Inferior parietal cortex (tissue), 1 donor: Measurements from ENCODE around the gene ZNF236.
"Not testable (repeated sequence)": the region's sequence is repeated elsewhere in the genome, so short reads cannot be mapped to it uniquely, and the experiment has no call there.

Experiments used
- DNase-seq: peaks from one replicate; pipeline ENCODE4 v3.0.0-alpha.2; 2016; ENCODE audit errors: extremely low spot score

ZNF236 gene

DNA sequence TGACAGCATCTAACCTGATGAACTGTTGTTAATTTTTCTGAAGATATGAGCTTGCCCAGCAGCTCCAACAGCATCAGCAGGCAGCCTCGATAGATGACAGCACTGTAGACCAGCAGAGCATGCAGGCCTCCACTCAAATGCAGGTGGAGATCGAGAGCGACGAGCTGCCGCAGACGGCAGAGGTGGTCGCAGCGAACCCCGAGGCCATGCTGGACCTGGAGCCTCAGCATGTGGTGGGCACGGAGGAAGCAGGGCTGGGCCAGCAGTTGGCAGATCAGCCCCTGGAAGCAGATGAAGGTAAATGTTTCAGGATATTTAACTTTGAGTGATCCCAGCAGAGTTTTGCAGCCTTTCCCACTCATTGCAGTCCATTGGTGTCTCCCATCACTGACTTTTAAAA lies 85.9 kb downstream of the ZNF236 start:
- no peak for DNase-seq

DNA sequence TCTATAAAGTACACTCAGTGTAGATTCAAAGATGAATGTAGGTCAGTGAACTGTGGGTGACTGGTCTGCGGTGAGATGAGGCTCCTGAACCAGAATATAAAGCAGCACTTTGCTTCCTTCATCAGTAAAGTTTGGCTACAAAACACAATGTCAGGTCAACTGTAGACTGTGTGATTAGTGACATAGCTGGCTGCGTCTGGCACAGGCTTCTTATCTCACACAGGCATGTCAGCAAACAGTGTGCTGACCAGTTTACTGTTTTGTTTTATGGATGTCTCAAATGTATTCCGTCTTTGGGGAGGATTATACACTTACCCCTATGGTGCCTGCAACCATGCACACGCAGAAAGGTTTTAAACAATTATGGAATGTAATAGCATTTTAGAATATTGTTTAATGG lies 87.1 kb downstream of the ZNF236 start:
- no peak for DNase-seq

DNA sequence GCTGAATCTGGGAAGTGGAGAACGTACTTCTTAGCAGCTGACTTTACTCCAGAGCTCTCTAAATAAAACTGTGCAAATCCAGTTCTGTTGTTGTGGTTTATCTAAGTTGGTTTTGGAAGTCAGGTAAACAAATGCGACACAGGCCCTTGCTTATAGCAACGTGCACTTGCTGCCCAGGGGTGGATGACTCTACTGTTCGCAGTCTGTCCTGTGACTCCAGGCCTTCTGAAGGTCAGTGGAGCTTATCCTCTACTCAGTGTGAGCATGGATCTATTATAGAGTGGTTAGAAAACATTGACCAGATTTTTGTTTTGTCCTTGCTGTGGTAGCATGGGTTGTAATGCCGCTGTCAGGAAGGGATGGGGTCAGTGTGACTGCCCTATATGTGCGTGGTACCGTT lies 89.1 kb downstream of the ZNF236 start:
- DNase-seq: no peak

DNA sequence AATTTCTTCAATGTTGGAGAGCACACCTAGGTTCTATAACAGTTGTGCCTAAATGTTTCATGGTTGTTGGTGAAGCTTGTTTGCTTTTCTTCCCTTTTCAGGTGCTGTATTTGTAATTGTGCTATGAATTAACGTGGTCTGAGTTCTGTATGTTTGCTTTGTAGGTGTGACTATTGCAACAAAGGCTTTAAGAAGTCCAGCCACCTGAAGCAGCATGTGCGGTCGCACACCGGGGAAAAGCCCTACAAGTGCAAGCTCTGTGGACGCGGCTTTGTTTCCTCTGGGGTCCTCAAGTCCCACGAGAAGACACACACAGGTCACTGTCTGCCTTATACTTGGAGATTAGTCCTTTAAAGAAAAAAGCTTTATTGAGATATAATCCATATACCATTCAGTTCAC lies 91.2 kb downstream of the ZNF236 start:
- DNase-seq: no peak

DNA sequence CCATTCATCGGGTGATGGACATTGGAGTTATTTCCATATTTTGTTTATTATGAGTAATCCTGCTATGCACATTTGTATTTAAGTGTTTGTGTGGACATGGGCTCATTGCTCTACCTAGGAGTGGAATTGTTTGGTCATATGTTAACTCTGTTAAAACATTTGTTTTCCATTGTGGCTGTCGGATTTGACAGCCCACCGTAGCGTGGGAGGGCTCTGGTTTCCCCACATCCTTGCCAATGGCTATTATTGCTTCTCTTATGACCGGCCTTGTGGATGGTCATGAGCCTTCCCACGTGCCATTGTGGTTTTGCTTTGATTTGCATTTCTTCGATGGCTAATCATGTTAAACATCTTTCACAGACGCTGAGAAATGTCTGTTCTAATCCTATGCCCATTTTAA lies 92.0 kb downstream of the ZNF236 start:
- DNase-seq: no peak

DNA sequence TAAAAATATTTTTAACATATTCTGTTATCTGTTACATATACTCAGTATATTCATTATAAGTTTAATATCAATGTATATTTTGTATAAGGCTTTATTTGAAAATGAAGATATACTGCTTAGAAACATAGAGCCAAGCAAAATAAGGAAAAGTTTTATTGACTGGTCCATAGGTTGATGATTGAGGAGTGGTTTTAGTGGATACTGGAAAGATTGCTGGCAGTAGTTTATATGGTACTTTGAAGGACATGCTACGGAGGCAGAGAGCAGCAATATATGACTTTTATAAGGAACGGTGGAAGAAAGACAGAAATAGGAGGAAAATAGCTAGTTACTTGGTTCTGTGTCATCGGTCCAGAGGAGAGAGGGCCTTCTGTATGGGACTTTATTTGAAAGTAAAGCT lies 92.4 kb downstream of the ZNF236 start:
- DNase-seq: no peak

DNA sequence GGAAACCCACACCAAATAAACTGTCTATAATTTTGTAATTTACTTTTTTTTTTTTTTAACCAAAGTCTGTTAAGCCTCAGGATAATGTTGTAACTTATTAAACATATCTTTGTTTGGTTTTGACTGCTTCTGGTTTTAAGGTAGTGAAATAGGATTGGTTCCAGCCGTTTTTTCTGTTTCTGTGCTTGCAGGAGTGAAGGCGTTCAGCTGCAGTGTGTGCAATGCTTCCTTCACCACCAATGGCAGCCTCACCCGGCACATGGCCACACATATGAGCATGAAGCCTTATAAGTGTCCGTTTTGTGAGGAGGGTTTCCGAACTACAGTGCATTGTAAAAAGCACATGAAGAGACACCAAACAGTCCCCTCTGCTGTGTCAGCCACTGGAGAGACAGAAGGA lies 93.1 kb downstream of the ZNF236 start:
- no peak for DNase-seq

DNA sequence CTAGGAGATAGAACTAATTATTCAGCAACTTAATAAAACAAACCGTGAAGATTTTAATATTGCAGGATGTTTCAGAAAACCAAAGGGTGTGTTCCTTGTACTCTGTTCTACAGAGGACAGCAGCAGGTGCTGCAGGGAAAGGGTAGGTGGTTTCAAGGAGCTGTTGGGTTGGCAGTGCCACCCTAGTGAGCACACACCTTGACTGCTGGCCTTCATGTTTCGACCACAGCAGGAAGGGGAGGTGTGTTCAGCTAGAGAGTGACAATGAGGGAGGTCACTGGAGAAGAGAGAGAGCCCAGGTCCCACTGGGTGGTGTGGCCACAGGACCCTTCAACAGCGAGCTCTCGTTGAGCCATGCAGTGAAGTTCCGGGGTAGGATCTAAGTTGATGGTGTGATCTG lies 98.6 kb downstream of the ZNF236 start:
- DNase-seq: no peak

DNA sequence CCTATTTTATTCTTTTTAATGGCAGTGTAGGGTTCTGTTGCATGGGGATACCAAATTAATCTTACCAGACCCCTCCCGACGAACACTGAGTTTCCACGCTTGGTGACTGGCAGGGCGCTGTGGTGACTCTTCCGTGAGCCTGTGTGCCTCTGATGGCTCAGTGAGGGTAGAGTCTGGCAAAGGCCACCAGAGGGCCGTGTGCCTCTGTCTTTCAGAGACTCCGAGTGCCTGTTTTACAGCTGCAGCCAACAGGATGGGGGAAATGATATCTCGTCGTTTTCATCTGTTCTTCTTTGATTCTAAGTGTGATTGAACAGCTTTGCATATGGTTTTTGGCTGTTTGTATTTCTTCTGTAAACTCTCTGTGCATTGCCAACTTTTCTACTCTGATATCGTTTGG lies 99.8 kb downstream of the ZNF236 start:
- DNase-seq: peak; percentile 84

DNA sequence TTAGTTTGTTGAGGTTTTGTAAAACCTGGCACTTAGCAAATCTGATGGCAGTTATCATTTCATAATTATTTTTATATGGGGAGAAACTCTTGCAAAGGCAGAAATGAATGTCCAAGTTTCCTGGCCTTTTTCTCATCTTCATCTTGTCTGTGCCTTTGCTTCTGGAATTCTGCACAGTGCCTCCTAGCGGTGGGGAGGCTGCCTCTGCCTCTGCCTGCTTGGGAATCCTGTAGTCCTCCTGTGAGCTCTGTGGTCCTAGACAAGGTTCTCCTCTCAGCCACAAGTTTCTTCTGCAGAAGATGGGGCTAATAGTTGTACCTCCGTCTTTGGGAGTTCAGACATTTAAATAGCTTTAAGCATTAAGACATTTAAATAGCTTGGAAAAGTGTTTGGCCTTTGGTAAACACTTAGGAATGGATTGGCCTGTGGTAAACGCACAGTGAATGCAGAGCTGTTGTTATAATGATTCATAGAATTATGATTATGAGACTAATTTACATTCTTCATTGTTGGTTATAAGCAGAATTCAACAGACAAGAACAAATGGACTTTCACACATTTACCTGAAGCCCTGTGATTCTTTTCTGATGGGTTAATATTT lies 101.2 kb downstream of the ZNF236 start:
- DNase-seq: no peak

DNA sequence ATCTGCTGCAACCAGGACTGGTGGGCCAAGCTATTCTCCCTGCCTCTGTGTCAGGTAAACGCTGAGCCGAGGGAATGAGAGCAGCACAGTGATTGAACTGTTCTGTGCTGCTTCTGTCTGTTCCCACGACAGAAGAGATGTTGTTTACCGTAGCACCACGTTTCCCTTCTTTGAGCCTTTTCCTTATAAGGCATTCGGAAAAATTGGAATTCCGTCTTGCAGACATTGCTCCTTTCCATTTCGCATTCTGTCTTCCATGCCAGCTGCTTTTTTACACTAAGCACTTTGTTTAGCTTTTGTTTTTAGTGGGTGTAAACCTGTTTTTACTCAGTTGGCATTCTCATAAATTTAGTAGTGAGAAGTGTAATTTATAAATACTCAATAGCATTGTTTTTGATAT lies 103.1 kb downstream of the ZNF236 start:
- DNase-seq: no peak

DNA sequence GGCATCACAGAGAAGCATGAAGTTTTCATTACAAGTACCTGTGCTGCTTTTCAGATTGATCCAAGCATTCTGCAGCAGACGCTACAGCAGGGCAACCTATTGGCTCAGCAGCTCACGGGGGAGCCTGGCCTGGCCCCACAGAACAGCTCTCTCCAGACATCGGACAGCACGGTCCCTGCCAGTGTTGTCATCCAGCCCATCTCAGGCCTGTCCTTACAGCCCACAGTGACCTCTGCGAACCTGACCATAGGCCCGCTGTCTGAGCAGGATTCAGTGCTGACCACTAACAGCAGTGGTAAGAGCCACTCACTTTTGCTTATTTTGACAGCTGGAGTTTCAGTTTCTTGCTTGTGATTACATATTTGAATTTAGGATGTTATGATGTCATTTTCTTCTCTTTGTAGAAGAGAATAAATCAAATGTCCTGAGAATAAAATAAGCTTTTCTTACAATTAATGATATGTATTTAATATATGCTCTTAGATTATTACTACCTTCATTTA lies 104.9 kb downstream of the ZNF236 start:
- no peak for DNase-seq

DNA sequence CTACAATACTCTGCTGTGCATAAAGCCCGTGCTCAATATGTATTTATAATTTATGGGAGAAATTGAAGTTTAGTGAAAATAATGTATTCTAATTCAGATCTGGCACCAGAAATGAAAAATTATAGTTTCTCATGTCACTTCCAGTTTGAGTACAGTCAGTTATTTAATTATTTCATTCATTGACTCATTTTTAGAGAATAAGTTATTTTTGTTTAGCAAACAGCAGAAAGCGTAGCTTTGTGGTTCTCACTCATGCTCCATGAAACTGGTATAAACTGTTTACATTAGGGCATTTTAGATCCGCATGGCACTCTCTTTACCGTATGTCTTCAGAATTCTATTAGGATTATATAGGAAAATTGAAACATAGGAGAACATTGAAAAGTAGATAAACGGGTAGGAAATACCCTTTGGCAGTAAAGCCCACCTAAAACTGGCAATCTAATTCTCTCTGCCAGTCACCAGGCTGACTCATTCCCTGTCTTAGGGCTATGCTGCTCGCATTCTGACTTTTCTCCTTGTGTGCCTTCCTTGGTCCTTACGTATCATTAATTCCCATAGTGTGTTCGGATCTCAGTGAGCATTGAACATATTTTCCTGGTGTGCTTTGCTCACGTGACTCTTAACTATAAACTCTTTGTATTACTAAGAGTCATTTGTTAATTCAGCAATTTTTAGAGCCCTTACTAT lies 106.0 kb downstream of the ZNF236 start:
- DNase-seq: no peak

DNA sequence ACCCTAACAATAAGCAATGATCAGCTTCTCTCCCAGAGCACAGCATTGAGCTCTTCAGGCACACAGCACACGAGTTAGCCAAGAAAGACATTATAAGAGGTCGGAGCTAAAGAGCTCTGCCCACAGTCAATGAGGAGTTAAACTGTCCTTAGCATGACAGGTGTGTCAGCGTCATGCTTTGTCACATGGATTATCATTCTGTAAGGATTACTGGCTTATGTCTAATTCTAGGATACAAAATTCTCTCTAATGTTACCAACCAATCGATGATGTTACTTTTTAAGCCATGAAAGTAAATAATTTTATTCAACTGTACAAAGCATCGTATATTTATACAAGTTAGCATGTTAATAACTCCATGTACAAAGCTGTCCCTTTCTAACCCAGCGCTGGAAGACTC lies 108.8 kb downstream of the ZNF236 start:
- DNase-seq: no peak

DNA sequence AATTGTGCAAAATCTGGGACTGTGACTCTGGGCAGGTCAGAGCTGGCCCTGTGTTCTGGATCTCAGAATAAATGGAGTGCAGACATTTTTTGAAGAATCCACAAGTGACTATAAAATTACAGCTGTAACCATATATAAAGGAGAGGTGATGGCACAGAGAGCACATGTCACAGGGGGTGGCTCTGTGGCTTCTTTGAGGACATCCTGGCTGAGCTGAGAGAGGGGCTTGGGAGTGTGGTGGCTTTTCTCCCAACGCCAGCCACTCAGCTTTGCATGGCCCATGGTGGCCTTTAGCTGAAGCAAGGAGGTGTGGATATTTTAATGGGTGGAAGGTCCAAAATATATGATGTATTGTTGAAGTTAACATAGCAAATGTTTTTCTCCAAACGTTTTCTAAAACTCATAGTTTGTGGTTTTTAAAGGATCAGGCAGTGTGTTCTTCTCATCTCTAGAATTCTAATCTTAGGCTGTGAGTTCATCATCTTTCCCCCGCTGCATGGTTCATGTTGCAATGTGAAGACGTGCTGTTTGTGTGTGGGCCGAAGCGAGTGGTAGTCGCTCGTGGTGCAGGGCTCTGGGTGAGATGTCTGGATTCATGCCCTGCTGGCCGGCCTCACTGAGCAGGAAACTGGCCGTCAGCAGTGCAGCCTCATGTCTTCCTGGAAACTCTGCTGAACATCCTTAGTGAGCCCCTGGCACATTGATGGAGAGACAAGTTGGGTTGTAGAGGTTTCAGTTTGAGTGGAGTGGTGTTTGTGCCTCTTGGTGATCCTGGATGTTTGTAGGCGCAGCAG lies 109.9 kb downstream of the ZNF236 start:
- no peak for DNase-seq

DNA sequence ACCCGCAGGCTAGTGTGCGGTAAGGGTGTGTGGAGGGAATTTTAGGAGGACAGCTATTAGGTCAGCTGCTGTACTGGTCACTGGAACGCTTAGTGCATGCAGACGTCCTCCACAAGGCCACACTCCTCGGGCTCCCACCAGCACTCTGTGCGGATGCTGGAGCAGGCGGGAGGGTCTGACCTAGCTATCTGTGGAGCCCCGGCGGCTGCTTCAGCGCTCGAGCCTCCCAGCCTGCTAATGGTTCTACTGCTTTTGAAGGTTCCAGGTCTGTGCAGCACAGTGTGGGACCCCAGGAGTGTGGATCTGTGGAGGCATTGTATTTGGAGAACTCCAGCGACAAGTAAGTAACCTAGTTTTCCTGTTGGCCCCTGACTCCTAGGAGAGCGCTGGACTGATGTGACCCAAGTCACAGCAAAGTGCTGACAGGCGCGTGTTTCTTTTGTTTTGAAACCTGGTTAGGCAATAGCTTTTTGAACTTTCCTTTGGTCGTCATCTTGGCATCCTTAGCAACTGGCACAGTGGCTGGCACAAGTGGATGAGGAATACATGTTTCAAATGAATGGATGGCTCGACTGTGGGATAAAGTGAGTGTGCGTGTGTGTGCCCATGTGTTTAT lies 113.5 kb downstream of the ZNF236 start:
- no peak for DNase-seq

DNA sequence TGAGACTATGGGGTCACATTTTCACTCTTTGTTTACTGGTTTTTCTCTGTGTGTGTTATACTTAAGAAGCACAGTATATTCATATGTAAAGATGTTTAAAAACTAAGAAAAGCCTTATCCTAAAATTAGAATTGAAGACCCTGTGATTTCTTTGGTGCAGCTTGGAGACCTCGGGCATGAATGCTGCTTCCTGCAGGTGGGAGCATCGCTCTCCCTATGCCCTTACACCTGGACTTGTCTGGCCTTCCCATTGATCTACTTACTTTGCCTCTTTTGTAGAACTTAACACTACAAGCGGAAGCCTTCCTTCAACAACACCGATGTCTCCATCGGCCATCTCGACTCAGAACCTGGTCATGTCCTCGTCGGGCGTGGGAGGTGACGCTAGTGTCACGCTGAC lies 114.5 kb downstream of the ZNF236 start:
- DNase-seq: no peak

DNA sequence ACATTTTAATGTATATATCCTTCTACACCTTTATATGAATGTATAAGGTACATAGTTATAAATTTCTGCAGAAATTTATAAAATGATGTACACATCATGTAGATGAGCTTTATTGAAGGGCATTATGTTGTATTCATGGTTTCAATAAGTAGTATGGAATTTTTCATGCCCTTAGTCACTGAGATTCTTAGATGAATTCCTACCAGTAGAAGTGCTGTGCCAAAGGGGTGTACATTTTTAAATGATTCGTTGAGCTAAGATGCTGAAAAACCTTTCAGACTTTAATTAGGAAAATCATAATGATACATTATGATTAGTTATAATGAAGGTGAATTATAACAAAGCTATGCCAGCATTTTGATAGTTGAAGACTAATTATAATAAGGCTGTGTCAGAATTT lies 115.2 kb downstream of the ZNF236 start:
- DNase-seq: no peak

DNA sequence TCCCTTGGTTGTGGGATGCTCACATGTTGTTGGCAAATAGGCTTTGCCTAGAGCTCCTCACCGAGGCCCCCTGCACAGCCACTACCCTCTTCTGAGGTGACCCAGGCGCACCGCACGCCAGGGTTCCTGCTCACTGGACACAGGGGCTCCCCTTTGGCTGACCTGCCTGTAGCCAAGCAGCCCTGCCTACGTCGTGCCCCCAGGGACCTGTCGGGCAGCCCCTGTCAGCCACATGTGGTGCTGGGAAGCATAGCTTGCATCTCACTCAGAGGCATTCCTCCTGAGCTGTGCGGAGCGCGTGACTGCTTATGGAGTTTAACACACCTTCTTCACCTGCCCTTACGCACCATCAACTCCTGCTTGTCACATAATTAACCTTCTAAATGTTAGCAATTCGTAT lies 116.3 kb downstream of the ZNF236 start:
- DNase-seq: no peak

DNA sequence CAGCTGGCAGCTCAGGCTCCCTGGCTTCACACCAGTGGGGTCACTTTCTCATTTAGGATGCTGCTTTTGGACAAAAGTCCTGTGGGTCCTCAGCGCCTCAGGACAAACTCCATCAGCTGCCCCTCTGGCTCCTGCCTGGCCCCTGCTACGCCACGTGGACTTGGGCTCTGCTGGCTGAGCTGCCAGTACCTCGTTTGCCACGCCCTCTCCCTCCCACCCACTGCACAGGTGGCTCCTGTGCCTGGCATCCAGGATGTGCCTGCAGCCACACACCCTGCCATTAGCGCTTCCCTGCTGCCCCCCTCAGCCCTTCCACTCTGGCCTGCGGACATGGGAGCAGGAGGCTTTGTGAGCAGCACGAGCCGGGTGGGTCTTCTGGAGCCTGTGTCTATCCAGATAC lies 118.9 kb downstream of the ZNF236 start:
- no peak for DNase-seq

DNA sequence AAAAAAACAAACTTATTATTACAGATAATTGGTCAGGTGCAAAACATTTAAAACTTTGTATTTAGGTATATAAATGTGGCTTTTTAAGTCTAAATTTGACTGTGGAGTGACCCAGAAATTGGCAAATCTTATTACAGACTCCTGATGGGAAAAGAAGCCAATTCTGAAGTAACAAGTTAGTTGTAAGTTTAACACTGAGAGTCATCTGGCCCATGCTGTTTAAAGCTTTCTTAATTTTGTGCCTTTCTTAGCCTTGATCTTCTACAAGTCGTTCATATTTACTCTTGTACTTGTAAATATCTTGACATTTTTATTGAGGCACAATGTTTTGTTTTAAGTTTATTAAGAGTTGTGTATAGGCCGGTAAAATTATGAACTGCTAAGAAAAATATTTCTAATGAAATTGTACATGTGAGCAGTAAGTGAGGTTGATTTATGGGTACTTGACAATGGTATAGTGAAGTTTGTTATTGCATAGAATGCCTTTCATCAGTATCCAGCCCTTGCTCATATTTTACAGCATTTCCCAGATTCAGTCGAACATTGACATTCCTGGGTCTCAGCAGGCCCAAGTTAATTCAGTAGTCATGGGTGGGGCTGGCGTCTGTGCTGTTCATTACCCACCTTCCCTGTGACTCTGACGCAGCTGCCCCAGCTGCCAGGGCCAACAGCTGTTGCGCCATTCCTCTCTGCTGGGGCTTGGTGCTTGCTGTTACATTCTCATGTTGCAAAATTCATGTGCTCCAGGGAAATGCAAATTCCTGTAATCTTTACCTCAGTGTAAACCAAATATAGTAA lies 121.4 kb downstream of the ZNF236 start:
- no peak for DNase-seq

DNA sequence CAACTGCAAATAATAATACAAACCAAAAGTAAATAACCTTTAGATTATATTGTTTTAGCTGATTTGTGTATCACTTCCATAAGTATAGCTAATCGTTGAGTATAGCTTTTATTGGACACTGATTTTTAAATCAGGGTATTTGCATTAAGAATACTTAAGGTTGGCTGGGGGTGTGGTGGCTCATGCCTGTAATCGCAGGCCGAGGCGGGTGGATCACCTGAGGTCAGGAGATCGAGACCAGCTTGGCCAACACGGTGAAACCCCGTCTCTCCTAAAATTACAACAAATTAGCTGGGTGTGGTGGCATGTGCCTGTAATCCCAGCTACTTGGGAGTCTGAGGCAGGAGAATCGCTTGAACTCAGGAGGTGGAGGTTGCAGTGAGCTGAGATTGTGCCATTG lies 122.0 kb downstream of the ZNF236 start:
- not testable (repeated sequence) for DNase-seq
